ENCODE measurements around the gene BCORL1. TPM values are rescaled to one million over a fixed set of nuclear protein-coding genes. Genes with fewer than 3 reads are reported as not detected.

BCORL1 gene
- total RNA-seq, 1 donor from 2014 or later, result 12.6 TPM

- no peak for DNase-seq (ENCODE audit: low spot score)
Measured at GRCh38 chrX:130009658-130010223, 27.3 kb downstream of the BCORL1 start.

GRCh38 chrX:130012683-130013082, 30.2 kb downstream of the BCORL1 start:
- DNase-seq (ENCODE audit: low spot score), result no peak

GRCh38 chrX:130013661-130014060, 31.2 kb downstream of the BCORL1 start:
- DNase-seq (ENCODE audit: low spot score), result no peak

- no peak for DNase-seq (ENCODE audit: low spot score)
Measured at GRCh38 chrX:130014356-130014755, 31.9 kb downstream of the BCORL1 start.

- DNase-seq (ENCODE audit: low spot score), result no peak
Measured at GRCh38 chrX:130014770-130015169, 32.3 kb downstream of the BCORL1 start.

- DNase-seq (ENCODE audit: low spot score), result no peak
Measured at GRCh38 chrX:130015181-130015580, 32.7 kb downstream of the BCORL1 start.

GRCh38 chrX:130018143-130018542, 35.7 kb downstream of the BCORL1 start:
- DNase-seq (ENCODE audit: low spot score), result no peak

- no peak for DNase-seq (ENCODE audit: low spot score)
Measured at GRCh38 chrX:130020661-130021324, 38.4 kb downstream of the BCORL1 start.

GRCh38 chrX:130024127-130024526, 41.7 kb downstream of the BCORL1 start:
- DNase-seq (ENCODE audit: low spot score), result peak; percentile 83

GRCh38 chrX:130025256-130025655, 42.8 kb downstream of the BCORL1 start:
- no peak for DNase-seq (ENCODE audit: low spot score)

GRCh38 chrX:130027569-130027968, 45.1 kb downstream of the BCORL1 start:
- DNase-seq (ENCODE audit: low spot score), result no peak

GRCh38 chrX:130028196-130028595, 45.8 kb downstream of the BCORL1 start:
- DNase-seq (ENCODE audit: low spot score), result no peak

GRCh38 chrX:130030826-130031225, 48.4 kb downstream of the BCORL1 start:
- DNase-seq (ENCODE audit: low spot score), result no peak

GRCh38 chrX:130032552-130032951, 50.1 kb downstream of the BCORL1 start:
- DNase-seq (ENCODE audit: low spot score), result no peak

- no peak for DNase-seq (ENCODE audit: low spot score)
Measured at GRCh38 chrX:130034178-130034577, 51.7 kb downstream of the BCORL1 start.

GRCh38 chrX:130039847-130040246, 57.4 kb downstream of the BCORL1 start:
- no peak for DNase-seq (ENCODE audit: low spot score)

GRCh38 chrX:130047416-130047815, 65.0 kb downstream of the BCORL1 start:
- no peak for DNase-seq (ENCODE audit: low spot score)

- DNase-seq (ENCODE audit: low spot score), result no peak
Measured at GRCh38 chrX:130048686-130049222, 66.3 kb downstream of the BCORL1 start.

- DNase-seq (ENCODE audit: low spot score), result no peak
Measured at GRCh38 chrX:130049821-130050220, 67.4 kb downstream of the BCORL1 start.

- DNase-seq (ENCODE audit: low spot score), result no peak
Measured at GRCh38 chrX:130051176-130051845, 68.9 kb downstream of the BCORL1 start.

- DNase-seq (ENCODE audit: low spot score), result no peak
Measured at GRCh38 chrX:130053236-130053635, 70.8 kb downstream of the BCORL1 start.

GRCh38 chrX:130055103-130055502, 72.7 kb downstream of the BCORL1 start:
- DNase-seq (ENCODE audit: low spot score), result peak; percentile 46

GRCh38 chrX:130055899-130056298, 73.5 kb downstream of the BCORL1 start:
- no peak for DNase-seq (ENCODE audit: low spot score)

All from ureter (tissue), 1 donor.